ENCODE measurements around the gene C19orf85.

Gene C19orf85

GRCh38 chr19:55488986-55489710, 24.6 kb upstream of the C19orf85 start:
- ATAC-seq (ENCODE audit: low read depth) (no peak), DNase-seq (ENCODE audit: low spot score) (no peak)
- Histone ChIP-seq H3K4me1 (ENCODE audit: insufficient read depth, poor library complexity, severe bottlenecking) (peaks cover 15% of the 10 kb centered on the region), H3K27ac (ENCODE audit: poor library complexity, severe bottlenecking) (no peak overlapping the region), H3K4me3 (ENCODE audit: severe bottlenecking) (no peak overlapping the region), H3K36me3 (ENCODE audit: low read depth) (no peaks in the 10 kb centered on the region), H3K27me3 (ENCODE audit: insufficient read depth, poor library complexity, severe bottlenecking) (no peaks in the 10 kb centered on the region), H3K9me3 (ENCODE audit: severe bottlenecking) (no peaks in the 10 kb centered on the region)
- TF ChIP-seq CTCF (IDR thresholded peaks at IDR 0.05; ENCODE audit: poor library complexity, severe bottlenecking) = no peak

- H3K4me1 ChIP-seq (ENCODE audit: insufficient read depth, poor library complexity, severe bottlenecking) = peaks cover 15% of the 10 kb centered on the region
- TF ChIP-seq CTCF (IDR thresholded peaks at IDR 0.05; ENCODE audit: poor library complexity, severe bottlenecking) = no peak
- no peaks in the 10 kb centered on the region for H3K27me3 ChIP-seq (ENCODE audit: insufficient read depth, poor library complexity, severe bottlenecking)
- peak within 1 kb of the TSS; percentile 73 for H3K27ac ChIP-seq (ENCODE audit: poor library complexity, severe bottlenecking)
- DNase-seq (ENCODE audit: low spot score) (no peak), ATAC-seq (ENCODE audit: low read depth) (no peak)
- H3K36me3 ChIP-seq (ENCODE audit: low read depth) = no peaks in the 10 kb centered on the region
- H3K4me3 ChIP-seq (ENCODE audit: severe bottlenecking) = no peak within 1 kb of the TSS
- H3K9me3 ChIP-seq (ENCODE audit: severe bottlenecking) = no peaks in the 10 kb centered on the region
Observed at GRCh38 chr19:55487924-55488687, 23.6 kb upstream of the C19orf85 start, which contains the start of gene SSC5D. SSC5D (plus strand) TSS chr19:55488436; CDS start chr19:55488590, 154 bp downstream.

- no peaks in the 10 kb centered on the region for H3K9me3 ChIP-seq (ENCODE audit: severe bottlenecking)
- TF ChIP-seq CTCF (IDR thresholded peaks at IDR 0.05; ENCODE audit: poor library complexity, severe bottlenecking) = no peak
- no peaks in the 10 kb centered on the region for H3K36me3 ChIP-seq (ENCODE audit: low read depth)
- peak; percentile 88 for DNase-seq (ENCODE audit: low spot score)
- no peaks in the 10 kb centered on the region for H3K27me3 ChIP-seq (ENCODE audit: insufficient read depth, poor library complexity, severe bottlenecking)
- peak; percentile 68 for ATAC-seq (ENCODE audit: low read depth)
- peak overlapping the region; percentile 73 for H3K27ac ChIP-seq (ENCODE audit: poor library complexity, severe bottlenecking)
- peaks cover 12% of the 10 kb centered on the region for H3K4me1 ChIP-seq (ENCODE audit: insufficient read depth, poor library complexity, severe bottlenecking)
- no peak overlapping the region for H3K4me3 ChIP-seq (ENCODE audit: severe bottlenecking)
Observed at GRCh38 chr19:55486971-55487923, 22.7 kb upstream of the C19orf85 start.

- ATAC-seq (ENCODE audit: low read depth) (no peak), DNase-seq (ENCODE audit: low spot score) (no peak)
- no peak for TF ChIP-seq CTCF (IDR thresholded peaks at IDR 0.05; ENCODE audit: poor library complexity, severe bottlenecking)
- H3K36me3 ChIP-seq (ENCODE audit: low read depth) = no peaks in the 10 kb centered on the region
- H3K4me1 ChIP-seq (ENCODE audit: insufficient read depth, poor library complexity, severe bottlenecking) = peaks cover 12% of the 10 kb centered on the region
- H3K4me3 ChIP-seq (ENCODE audit: severe bottlenecking) = no peak overlapping the region
- no peaks in the 10 kb centered on the region for H3K9me3 ChIP-seq (ENCODE audit: severe bottlenecking)
- H3K27me3 ChIP-seq (ENCODE audit: insufficient read depth, poor library complexity, severe bottlenecking) = no peaks in the 10 kb centered on the region
- H3K27ac ChIP-seq (ENCODE audit: poor library complexity, severe bottlenecking) = peak overlapping the region; percentile 73
Observed at GRCh38 chr19:55486043-55486970, 21.8 kb upstream of the C19orf85 start.
